ENCODE data around the gene MOSPD2. TPM values are rescaled to one million over a fixed set of nuclear protein-coding genes. Genes with fewer than 3 reads are reported as not detected.

Gene MOSPD2
- total and polyA plus RNA-seq, 7 donors = 3.0 to 22.1 (median 14.3) TPM

- Histone ChIP-seq H3K27me3 (no peaks in the 10 kb centered on the region), H3K36me3 (no peaks in the 10 kb centered on the region), H3K27ac (no peak overlapping the region), H3K4me3 (no peak overlapping the region), H3K9me3 (no peaks in the 10 kb centered on the region), H3K4me1 (no peaks in the 10 kb centered on the region)
- TF ChIP-seq POLR2AphosphoS5 (IDR thresholded peaks at IDR 0.05) (no peak), POLR2A (IDR thresholded peaks at IDR 0.05) (no peak), EP300 (IDR thresholded peaks at IDR 0.05) (no peak)
- TF ChIP-seq, protein P1, sequence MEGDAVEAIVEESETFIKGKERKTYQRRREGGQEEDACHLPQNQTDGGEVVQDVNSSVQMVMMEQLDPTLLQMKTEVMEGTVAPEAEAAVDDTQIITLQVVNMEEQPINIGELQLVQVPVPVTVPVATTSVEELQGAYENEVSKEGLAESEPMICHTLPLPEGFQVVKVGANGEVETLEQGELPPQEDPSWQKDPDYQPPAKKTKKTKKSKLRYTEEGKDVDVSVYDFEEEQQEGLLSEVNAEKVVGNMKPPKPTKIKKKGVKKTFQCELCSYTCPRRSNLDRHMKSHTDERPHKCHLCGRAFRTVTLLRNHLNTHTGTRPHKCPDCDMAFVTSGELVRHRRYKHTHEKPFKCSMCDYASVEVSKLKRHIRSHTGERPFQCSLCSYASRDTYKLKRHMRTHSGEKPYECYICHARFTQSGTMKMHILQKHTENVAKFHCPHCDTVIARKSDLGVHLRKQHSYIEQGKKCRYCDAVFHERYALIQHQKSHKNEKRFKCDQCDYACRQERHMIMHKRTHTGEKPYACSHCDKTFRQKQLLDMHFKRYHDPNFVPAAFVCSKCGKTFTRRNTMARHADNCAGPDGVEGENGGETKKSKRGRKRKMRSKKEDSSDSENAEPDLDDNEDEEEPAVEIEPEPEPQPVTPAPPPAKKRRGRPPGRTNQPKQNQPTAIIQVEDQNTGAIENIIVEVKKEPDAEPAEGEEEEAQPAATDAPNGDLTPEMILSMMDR (IDR thresholded peaks at IDR 0.05) = no peak
- no peak for DNase-seq
- WGBS, 2 donors = 80 to 84% methylated on average over 5 of the region's 5 CpGs
- intact Hi-C loops (cut with DNase I) = no loop called here
Observed at GRCh38 chrX:14956813-14957582, 83.8 kb downstream of the MOSPD2 start.

DNA sequence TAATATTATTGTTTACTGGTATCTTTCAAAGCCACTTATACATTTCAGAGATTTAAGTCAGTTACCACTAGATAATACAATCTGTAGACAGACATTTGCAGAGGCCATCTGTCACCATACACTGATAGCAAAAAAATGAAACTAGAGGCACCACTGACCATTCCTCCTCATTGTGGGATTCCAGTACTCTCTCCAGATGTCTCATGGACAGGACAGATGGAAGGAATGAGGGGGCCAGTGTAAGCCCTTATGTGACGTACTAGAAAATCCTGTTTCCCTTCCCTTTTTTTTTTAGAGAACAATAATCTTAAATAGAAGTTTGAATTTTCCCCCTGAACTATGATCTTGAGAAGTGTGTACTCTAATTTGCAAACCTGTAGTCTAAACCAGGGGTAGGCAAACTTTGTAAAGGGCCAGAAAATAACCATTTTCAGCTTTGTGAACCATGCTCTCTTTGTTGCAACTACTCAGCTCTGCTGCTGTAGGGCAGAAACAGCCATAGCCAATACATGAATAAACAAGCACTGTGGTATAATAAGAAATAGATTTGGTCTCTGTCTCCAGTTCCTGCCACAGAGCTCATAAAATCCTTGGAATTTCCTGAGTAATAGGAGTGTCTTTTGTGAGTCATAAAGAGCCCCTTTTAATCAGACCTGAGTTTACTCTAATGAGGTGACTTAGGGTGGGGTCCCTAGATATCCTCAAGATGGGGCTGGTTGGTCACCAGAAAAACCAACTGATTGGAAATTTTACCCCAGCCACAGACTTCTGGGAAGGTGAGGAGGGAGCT, 90.4 kb downstream of the MOSPD2 start:
- intact Hi-C loops (cut with DNase I) = no loop called here
- Histone ChIP-seq H3K36me3 (no peaks in the 10 kb centered on the region), H3K9me3 (no peaks in the 10 kb centered on the region), H3K27ac (no peak overlapping the region), H3K4me1 (no peaks in the 10 kb centered on the region), H3K27me3 (no peaks in the 10 kb centered on the region), H3K4me3 (no peak overlapping the region)
- DNase-seq = no peak
- TF ChIP-seq POLR2AphosphoS5 (IDR thresholded peaks at IDR 0.05) (no peak), EP300 (IDR thresholded peaks at IDR 0.05) (no peak), POLR2A (IDR thresholded peaks at IDR 0.05) (no peak)
- TF ChIP-seq, protein P1 (IDR thresholded peaks at IDR 0.05) = no peak
- whole genome bisulfite sequencing, 2 donors = 55 to 67% methylated on average over 1 of the region's 1 CpG

GRCh38 chrX:14964500-14964899, 91.3 kb downstream of the MOSPD2 start:
- no peak for DNase-seq
- Histone ChIP-seq H3K36me3 (no peaks in the 10 kb centered on the region), H3K4me1 (no peaks in the 10 kb centered on the region), H3K27ac (no peak overlapping the region), H3K9me3 (no peaks in the 10 kb centered on the region), H3K4me3 (no peak overlapping the region), H3K27me3 (no peaks in the 10 kb centered on the region)
- TF ChIP-seq, protein P1 (IDR thresholded peaks at IDR 0.05) = no peak
- TF ChIP-seq POLR2A (IDR thresholded peaks at IDR 0.05) = no peak
- TF ChIP-seq POLR2AphosphoS5 (IDR thresholded peaks at IDR 0.05) = no peak
- TF ChIP-seq EP300 (IDR thresholded peaks at IDR 0.05) = no peak
- WGBS, 2 donors = 76 to 81% methylated on average over 2 of the region's 2 CpGs
- intact Hi-C loops (cut with DNase I) = no loop called here

Other genes starting within 250 kb of the MOSPD2 start
- gene FANCB, start 352 bp upstream of the MOSPD2 start, total RNA-seq = 1 to 10 TPM; 1.4 to 4.4 (median 1.8) TPM
- under 1 TPM; under 0.01 to 0.89 (median 0.23) TPM for gene FANCB, start 352 bp upstream of the MOSPD2 start, polyA plus RNA-seq